HEK293 (cell line): Measurements from ENCODE around the gene MT2A.

Source experiments
- CTCF ChIA-PET: fragments of 350-600 bp; formaldehyde crosslinking; extraction: SDS; loops from one replicate; lab custom pipeline; 2021; ENCODE audit warnings: antibody characterized with exemption; lab: Yijun Ruan, JAX
- POLR2A ChIA-PET: fragments of 300-600 bp; formaldehyde crosslinking; extraction: SDS; loops from one replicate; lab custom pipeline; 2020; ENCODE audit warnings: antibody characterized with exemption, inconsistent platforms; lab: Yijun Ruan, JAX
- H3K27ac ChIP-seq: fragments of 200-500 bp; sonication (Bioruptor generic); 2 replicates; pipeline ENCODE4 v1.5.1; 2014; ENCODE audit warnings: low read depth, low read length, control low read depth, inconsistent platforms; ENCODE audit errors: extremely low read depth
- H3K36me3 ChIP-seq, 2 experiments: fragments of 200-500 bp in 1 of 2; sonication (Bioruptor generic) in 1 of 2; 1 replicate in 1 of 2; 2 replicates in 1 of 2; pipeline ENCODE4 v1.5.1; 2014 to 2017; ENCODE audit warnings: inconsistent platforms in 2 of 2, low read length in 2 of 2; ENCODE audit not compliant: control insufficient read depth in 2 of 2, insufficient read depth in 1 of 2
- H3K4me1 ChIP-seq: fragments of 200-500 bp; sonication (Bioruptor generic); 2 replicates; pipeline ENCODE4 v1.5.1; 2014; ENCODE audit warnings: mild to moderate bottlenecking, low read length, inconsistent platforms; ENCODE audit not compliant: control insufficient read depth, insufficient read depth
- H3K4me3 ChIP-seq: 2 replicates; pipeline ENCODE4 v1.5.1; 2011; ENCODE audit warnings: low read depth, mild to moderate bottlenecking, control low read depth, low read length, moderate library complexity
- H3K9me3 ChIP-seq: fragments of 200-500 bp; sonication (Bioruptor generic); 2 replicates; pipeline ENCODE4 v1.5.1; 2014; ENCODE audit warnings: low read depth, low read length, inconsistent platforms; ENCODE audit not compliant: control insufficient read depth, insufficient read depth
- HOXD13 ChIP-seq: sonication (generic); formaldehyde crosslinking; IDR thresholded peaks from 2 replicates; pipeline ENCODE4 v1.8.0; 2022; ENCODE audit warnings: missing genetic modification reagents, borderline replicate concordance
- KLF1 ChIP-seq: fragments of 450-650 bp; formaldehyde crosslinking; IDR thresholded peaks from 2 replicates; pipeline ENCODE4 v1.5.1; 2016; ENCODE audit warnings: missing biosample characterization, missing genetic modification characterization
- KLF17 ChIP-seq: fragments of 450-650 bp; formaldehyde crosslinking; IDR thresholded peaks from 2 replicates; pipeline ENCODE4 v1.5.1; 2016; ENCODE audit warnings: missing biosample characterization, missing genetic modification characterization
- OVOL3 ChIP-seq: fragments of 450-650 bp; formaldehyde crosslinking; IDR thresholded peaks from 2 replicates; pipeline ENCODE4 v1.5.1; 2016; ENCODE audit warnings: missing biosample characterization, missing genetic modification characterization
- PBX3 ChIP-seq: sonication (generic); formaldehyde crosslinking; IDR thresholded peaks from 2 replicates; pipeline ENCODE4 v1.8.1; 2022; ENCODE audit warnings: mild to moderate bottlenecking, moderate library complexity, missing genetic modification reagents
- PRDM10 ChIP-seq: fragments of 450-650 bp; formaldehyde crosslinking; IDR thresholded peaks from 2 replicates; pipeline ENCODE4 v1.5.1; 2016; ENCODE audit warnings: missing biosample characterization, missing genetic modification characterization
- RBAK ChIP-seq: fragments of 450-650 bp; formaldehyde crosslinking; IDR thresholded peaks from 2 replicates; pipeline ENCODE4 v1.5.1; 2016; ENCODE audit warnings: missing biosample characterization, missing genetic modification characterization
- TRIM28 ChIP-seq: IDR thresholded peaks from 2 replicates; pipeline ENCODE4 v1.6.1; 2011; ENCODE audit warnings: low read length, control low read depth, borderline replicate concordance
- WT1 ChIP-seq: fragments of 450-650 bp; formaldehyde crosslinking; IDR thresholded peaks from 2 replicates; pipeline ENCODE4 v1.5.1; 2016; ENCODE audit warnings: missing biosample characterization, missing genetic modification characterization
- ZNF112 ChIP-seq: fragments of 450-650 bp; formaldehyde crosslinking; IDR thresholded peaks from 2 replicates; pipeline ENCODE4 v1.5.0; 2017; ENCODE audit warnings: missing biosample characterization, missing genetic modification characterization
- ZNF184 ChIP-seq: fragments of 450-650 bp; IDR thresholded peaks from 2 replicates; pipeline ENCODE4 v1.5.1; 2018; ENCODE audit warnings: missing biosample characterization, mild to moderate bottlenecking, missing genetic modification characterization
- ZNF223 ChIP-seq: fragments of 450-650 bp; formaldehyde crosslinking; IDR thresholded peaks from 2 replicates; pipeline ENCODE4 v1.5.1; 2016; ENCODE audit warnings: missing biosample characterization, missing genetic modification characterization
- ZNF292 ChIP-seq: fragments of 450-650 bp; formaldehyde crosslinking; IDR thresholded peaks from 2 replicates; pipeline ENCODE4 v1.5.1; 2016; ENCODE audit warnings: low read depth, missing biosample characterization, missing genetic modification characterization, borderline replicate concordance
- ZNF311 ChIP-seq: fragments of 450-650 bp; formaldehyde crosslinking; IDR thresholded peaks from 2 replicates; pipeline ENCODE4 v1.5.1; 2017; ENCODE audit warnings: missing biosample characterization, missing genetic modification characterization, borderline replicate concordance
- ZNF473 ChIP-seq: fragments of 450-650 bp; formaldehyde crosslinking; IDR thresholded peaks from 2 replicates; pipeline ENCODE4 v1.5.1; 2017; ENCODE audit warnings: missing biosample characterization, missing genetic modification characterization
- ZNF501 ChIP-seq: fragments of 450-650 bp; formaldehyde crosslinking; IDR thresholded peaks from 2 replicates; pipeline ENCODE4 v1.5.1; 2016; ENCODE audit warnings: missing biosample characterization, missing genetic modification characterization
- ZNF626 ChIP-seq: fragments of 450-650 bp; sonication (Bioruptor Pico); formaldehyde crosslinking; IDR thresholded peaks from 2 replicates; pipeline ENCODE4 v1.5.1; 2018; ENCODE audit warnings: missing biosample characterization, missing genetic modification characterization, inconsistent platforms
- ZNF768 ChIP-seq: fragments of 450-650 bp; formaldehyde crosslinking; IDR thresholded peaks from 2 replicates; pipeline ENCODE4 v1.5.1; 2018; ENCODE audit warnings: missing biosample characterization, mild to moderate bottlenecking, missing genetic modification characterization
- TF ChIP-seq, protein P1 (sequence below): fragments of 450-650 bp; formaldehyde crosslinking; conservative IDR thresholded peaks from 2 replicates; pipeline ENCODE4 v1.5.1; 2016; ENCODE audit warnings: low read depth, missing biosample characterization, missing genetic modification characterization
- TF ChIP-seq, protein P2 (sequence below): fragments of 450-650 bp; formaldehyde crosslinking; IDR thresholded peaks from 2 replicates; pipeline ENCODE4 v1.5.1; 2016; ENCODE audit warnings: missing biosample characterization, missing genetic modification characterization
- TF ChIP-seq, protein P3 (sequence below): fragments of 450-650 bp; formaldehyde crosslinking; IDR thresholded peaks from 2 replicates; pipeline ENCODE4 v1.5.1; 2017; ENCODE audit warnings: missing biosample characterization, missing genetic modification characterization

Gene MT2A

GRCh38 chr16:56613706-56614105 is 5.3 kb downstream of the MT2A start (continued):
- TF ChIP-seq, protein P1, sequence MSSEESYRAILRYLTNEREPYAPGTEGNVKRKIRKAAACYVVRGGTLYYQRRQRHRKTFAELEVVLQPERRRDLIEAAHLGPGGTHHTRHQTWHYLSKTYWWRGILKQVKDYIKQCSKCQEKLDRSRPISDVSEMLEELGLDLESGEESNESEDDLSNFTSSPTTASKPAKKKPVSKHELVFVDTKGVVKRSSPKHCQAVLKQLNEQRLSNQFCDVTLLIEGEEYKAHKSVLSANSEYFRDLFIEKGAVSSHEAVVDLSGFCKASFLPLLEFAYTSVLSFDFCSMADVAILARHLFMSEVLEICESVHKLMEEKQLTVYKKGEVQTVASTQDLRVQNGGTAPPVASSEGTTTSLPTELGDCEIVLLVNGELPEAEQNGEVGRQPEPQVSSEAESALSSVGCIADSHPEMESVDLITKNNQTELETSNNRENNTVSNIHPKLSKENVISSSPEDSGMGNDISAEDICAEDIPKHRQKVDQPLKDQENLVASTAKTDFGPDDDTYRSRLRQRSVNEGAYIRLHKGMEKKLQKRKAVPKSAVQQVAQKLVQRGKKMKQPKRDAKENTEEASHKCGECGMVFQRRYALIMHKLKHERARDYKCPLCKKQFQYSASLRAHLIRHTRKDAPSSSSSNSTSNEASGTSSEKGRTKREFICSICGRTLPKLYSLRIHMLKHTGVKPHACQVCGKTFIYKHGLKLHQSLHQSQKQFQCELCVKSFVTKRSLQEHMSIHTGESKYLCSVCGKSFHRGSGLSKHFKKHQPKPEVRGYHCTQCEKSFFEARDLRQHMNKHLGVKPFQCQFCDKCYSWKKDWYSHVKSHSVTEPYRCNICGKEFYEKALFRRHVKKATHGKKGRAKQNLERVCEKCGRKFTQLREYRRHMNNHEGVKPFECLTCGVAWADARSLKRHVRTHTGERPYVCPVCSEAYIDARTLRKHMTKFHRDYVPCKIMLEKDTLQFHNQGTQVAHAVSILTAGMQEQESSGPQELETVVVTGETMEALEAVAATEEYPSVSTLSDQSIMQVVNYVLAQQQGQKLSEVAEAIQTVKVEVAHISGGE (tag by site-specific recombination) = no peak

DNA sequence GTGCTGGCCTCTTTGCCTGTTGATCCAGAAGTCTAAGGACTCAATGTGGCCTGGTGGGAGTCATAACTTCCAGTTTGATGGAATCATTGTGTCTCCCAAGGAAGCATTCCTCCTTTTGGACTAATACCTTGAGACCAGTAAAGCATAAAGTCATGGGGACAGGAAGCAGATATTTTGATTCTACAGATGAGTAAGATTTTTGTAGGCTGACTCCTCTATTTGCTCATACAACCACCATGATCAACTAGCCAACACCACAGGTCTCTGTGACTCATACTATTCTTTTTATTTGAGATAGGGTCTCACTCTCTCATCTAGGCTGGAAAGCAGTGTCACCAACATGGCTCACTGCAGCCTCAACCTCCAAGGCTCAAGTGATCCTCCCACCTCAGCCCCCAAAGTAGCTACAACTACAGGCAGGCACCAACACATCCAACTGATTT is 6.2 kb downstream of the MT2A start:
- peaks cover 3% of the 10 kb centered on the region; the same call in 1 of the 2 replicates for H3K4me1 ChIP-seq
- no peaks in the 10 kb centered on the region for H3K9me3 ChIP-seq
- ChIA-PET CTCF (no interaction called here), POLR2A (interaction anchor here (0.8 kb wide), 1 partner anchor 61 kb away, joined by 3 read pairs; no protein-coding TSS in a partner anchor)
- no peak overlapping the region for H3K27ac ChIP-seq
- H3K4me3 ChIP-seq = no peak overlapping the region
- TF ChIP-seq KLF1 (tag by site-specific recombination) (no peak), ZNF768 (no peak), ZNF501 (tag by site-specific recombination) (no peak)
- no peaks in the 10 kb centered on the region for H3K36me3 ChIP-seq

DNA sequence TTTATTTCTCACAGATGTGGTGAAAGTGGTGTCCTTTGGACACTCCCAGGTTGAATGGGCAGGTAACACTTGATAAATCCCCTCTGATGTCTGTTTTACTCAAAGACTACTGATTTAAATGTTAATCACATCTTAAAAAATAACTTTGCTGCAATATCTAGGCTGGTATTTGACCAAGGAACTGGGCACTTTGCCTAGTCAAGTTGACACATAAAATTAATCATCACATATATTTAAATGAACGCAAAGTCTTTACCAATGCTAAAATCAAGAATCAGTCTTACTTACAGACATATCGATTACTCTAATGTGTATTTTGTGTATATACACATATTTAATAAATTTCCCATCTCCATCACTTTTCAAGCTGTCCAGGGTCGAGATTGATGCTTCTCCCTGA is 7.0 kb downstream of the MT2A start:
- ChIA-PET POLR2A (no interaction called here), CTCF (no interaction called here)
- Histone ChIP-seq H3K4me3 (no peak overlapping the region), H3K4me1 (no peaks in the 10 kb centered on the region), H3K27ac (no peak overlapping the region), H3K9me3 (no peaks in the 10 kb centered on the region), H3K36me3 (no peaks in the 10 kb centered on the region)
- TF ChIP-seq ZNF112 (tag by site-specific recombination) = no peak
- no peak for TF ChIP-seq ZNF184 (tag by site-specific recombination)
- TF ChIP-seq WT1 (tag by site-specific recombination) = no peak
- TF ChIP-seq, protein P2, sequence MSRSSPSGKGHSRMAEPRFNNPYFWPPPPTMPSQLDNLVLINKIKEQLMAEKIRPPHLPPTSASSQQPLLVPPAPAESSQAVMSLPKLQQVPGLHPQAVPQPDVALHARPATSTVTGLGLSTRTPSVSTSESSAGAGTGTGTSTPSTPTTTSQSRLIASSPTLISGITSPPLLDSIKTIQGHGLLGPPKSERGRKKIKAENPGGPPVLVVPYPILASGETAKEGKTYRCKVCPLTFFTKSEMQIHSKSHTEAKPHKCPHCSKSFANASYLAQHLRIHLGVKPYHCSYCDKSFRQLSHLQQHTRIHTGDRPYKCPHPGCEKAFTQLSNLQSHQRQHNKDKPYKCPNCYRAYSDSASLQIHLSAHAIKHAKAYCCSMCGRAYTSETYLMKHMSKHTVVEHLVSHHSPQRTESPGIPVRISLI = no peak
- no peak for TF ChIP-seq PRDM10 (tag by site-specific recombination)
- TF ChIP-seq HOXD13 = no peak
- no peak for TF ChIP-seq ZNF223 (tag by site-specific recombination)
- no peak for TF ChIP-seq KLF17
- TF ChIP-seq RBAK (tag by site-specific recombination) = no peak
- TF ChIP-seq PBX3 = no peak
- TF ChIP-seq, protein P3, sequence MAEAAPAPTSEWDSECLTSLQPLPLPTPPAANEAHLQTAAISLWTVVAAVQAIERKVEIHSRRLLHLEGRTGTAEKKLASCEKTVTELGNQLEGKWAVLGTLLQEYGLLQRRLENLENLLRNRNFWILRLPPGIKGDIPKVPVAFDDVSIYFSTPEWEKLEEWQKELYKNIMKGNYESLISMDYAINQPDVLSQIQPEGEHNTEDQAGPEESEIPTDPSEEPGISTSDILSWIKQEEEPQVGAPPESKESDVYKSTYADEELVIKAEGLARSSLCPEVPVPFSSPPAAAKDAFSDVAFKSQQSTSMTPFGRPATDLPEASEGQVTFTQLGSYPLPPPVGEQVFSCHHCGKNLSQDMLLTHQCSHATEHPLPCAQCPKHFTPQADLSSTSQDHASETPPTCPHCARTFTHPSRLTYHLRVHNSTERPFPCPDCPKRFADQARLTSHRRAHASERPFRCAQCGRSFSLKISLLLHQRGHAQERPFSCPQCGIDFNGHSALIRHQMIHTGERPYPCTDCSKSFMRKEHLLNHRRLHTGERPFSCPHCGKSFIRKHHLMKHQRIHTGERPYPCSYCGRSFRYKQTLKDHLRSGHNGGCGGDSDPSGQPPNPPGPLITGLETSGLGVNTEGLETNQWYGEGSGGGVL (tag by site-specific recombination) = no peak
- no peak for TF ChIP-seq TRIM28
- no peak for TF ChIP-seq ZNF292 (tag by site-specific recombination)
- TF ChIP-seq ZNF626 = no peak
- no peak for TF ChIP-seq ZNF473 (tag by site-specific recombination)
- TF ChIP-seq ZNF311 (tag by site-specific recombination) = no peak
- no peak for TF ChIP-seq ZNF768
- no peak for TF ChIP-seq OVOL3
